ENCODE results near the gene CHRNG.

Gene CHRNG

GRCh38 chr2:232493701-232494474, 45.6 kb upstream of the CHRNG start:
- no peak for TF ChIP-seq CTCF (IDR thresholded peaks at IDR 0.05; ENCODE audit: low read depth, low read length)
- no peak overlapping the region for H3K4me3 ChIP-seq (replicated peaks in 1 of 2; ENCODE audit: low read depth in 2 of 2, low read length in 2 of 2)
- no peak for DNase-seq (ENCODE audit: low read depth in 2 of 2)

GRCh38 chr2:232494542-232494941, 45.0 kb upstream of the CHRNG start:
- no peak for DNase-seq (ENCODE audit: low read depth in 2 of 2)
- TF ChIP-seq CTCF (IDR thresholded peaks at IDR 0.05; ENCODE audit: low read depth, low read length), result no peak

GRCh38 chr2:232495292-232495691, 44.2 kb upstream of the CHRNG start:
- no peak overlapping the region for H3K4me3 ChIP-seq (replicated peaks in 1 of 2; ENCODE audit: low read depth in 2 of 2, low read length in 2 of 2)
- no peak for TF ChIP-seq CTCF (IDR thresholded peaks at IDR 0.05; ENCODE audit: low read depth, low read length)
- no peak for DNase-seq (ENCODE audit: low read depth in 2 of 2)

More at GRCh38 chr2:232494542-232494941, 45.0 kb upstream of the CHRNG start:
- no peak overlapping the region for H3K4me3 ChIP-seq (replicated peaks in 1 of 2; ENCODE audit: low read depth in 2 of 2, low read length in 2 of 2)

- DNase-seq (ENCODE audit: low read depth in 2 of 2), result no peak
- no peak for TF ChIP-seq CTCF (IDR thresholded peaks at IDR 0.05; ENCODE audit: low read depth, low read length)
- no peak overlapping the region for H3K4me3 ChIP-seq (replicated peaks in 1 of 2; ENCODE audit: low read depth in 2 of 2, low read length in 2 of 2)
Observed at GRCh38 chr2:232496501-232497270, 42.8 kb upstream of the CHRNG start.

GRCh38 chr2:232497348-232497747, 42.1 kb upstream of the CHRNG start:
- DNase-seq (ENCODE audit: low read depth in 2 of 2), result no peak
- TF ChIP-seq CTCF (IDR thresholded peaks at IDR 0.05; ENCODE audit: low read depth, low read length), result no peak
- H3K4me3 ChIP-seq (replicated peaks in 1 of 2; ENCODE audit: low read depth in 2 of 2, low read length in 2 of 2), result no peak overlapping the region

- TF ChIP-seq CTCF (IDR thresholded peaks at IDR 0.05; ENCODE audit: low read depth, low read length), result no peak
- no peak for DNase-seq (ENCODE audit: low read depth in 2 of 2)
- H3K4me3 ChIP-seq (replicated peaks in 1 of 2; ENCODE audit: low read depth in 2 of 2, low read length in 2 of 2), result no peak overlapping the region
Observed at GRCh38 chr2:232498452-232498851, 41.0 kb upstream of the CHRNG start.

All from cardiac fibroblast (primary cell).